Endometrial microvascular endothelial cells (primary cell): ENCODE results near the gene PCDHB11. TPM values are rescaled to one million over a fixed set of nuclear protein-coding genes. Genes with fewer than 3 reads are reported as not detected.
"Not testable (repeated sequence)": the region's sequence is repeated elsewhere in the genome, so short reads cannot be mapped to it uniquely, and the experiment has no call there.

Source experiments
- in situ Hi-C: cut with HindIII; loops from 2 replicates; pipeline ENCODE4 v1.10.0; 2017; ENCODE audit warnings: low sequenced_read_pairs, low pct_unique_long_range_greater_than_20kb; ENCODE audit errors: inconsistent ontology term
- total RNA-seq: library from RNA; depleted of rRNA; stranded (reverse); fragments of >200 nt; gene quantifications from one replicate; pipeline ENCODE4 v1.2.3, GENCODE V29; 2015; ENCODE audit errors: inconsistent ontology term

The PCDHB11 gene
- 0.19 TPM for total RNA-seq

GRCh38 chr5:141199359-141200235, at the start of gene PCDHB11:
PCDHB11 (plus strand) TSS chr5:141199627; CDS start chr5:141199775, 148 bp downstream.
- in situ Hi-C loops = no loop called here

GRCh38 chr5:141149812-141150211, 49.6 kb upstream of the PCDHB11 start, which contains the start of gene PCDHB6:
PCDHB6 (plus strand) TSS chr5:141150057; CDS start chr5:141150258, 201 bp downstream.
- in situ Hi-C loops = no loop called here

- in situ Hi-C loops = no loop called here
These were observed 49.0 kb upstream of the PCDHB11 start for GRCh38 chr5:141150224-141150992.

- in situ Hi-C loops = no loop called here
These were observed 48.5 kb upstream of the PCDHB11 start for GRCh38 chr5:141150993-141151325.

GRCh38 chr5:141151632-141152031, 47.8 kb upstream of the PCDHB11 start:
- in situ Hi-C loops = not testable (repeated sequence)

GRCh38 chr5:141152096-141152495, 47.3 kb upstream of the PCDHB11 start:
- in situ Hi-C loops = not testable (repeated sequence)

GRCh38 chr5:141155540-141156374, 43.7 kb upstream of the PCDHB11 start:
- in situ Hi-C loops = no loop called here

- in situ Hi-C loops = not testable (repeated sequence)
These were observed 42.1 kb upstream of the PCDHB11 start for GRCh38 chr5:141157356-141157755.

- in situ Hi-C loops = not testable (repeated sequence)
These were observed 41.5 kb upstream of the PCDHB11 start for GRCh38 chr5:141157901-141158300.

- in situ Hi-C loops = no loop called here
These were observed 26.8 kb upstream of the PCDHB11 start, which contains the start of gene PCDHB7 for GRCh38 chr5:141172381-141173204. PCDHB7 (plus strand) TSS chr5:141172644; CDS start chr5:141172836, 192 bp downstream.

- in situ Hi-C loops = not testable (repeated sequence)
These were observed 24.9 kb upstream of the PCDHB11 start for GRCh38 chr5:141174291-141175104.

- in situ Hi-C loops = no loop called here
These were observed 23.5 kb upstream of the PCDHB11 start for GRCh38 chr5:141175933-141176332.

GRCh38 chr5:141177577-141178191, 21.7 kb upstream of the PCDHB11 start, which contains the start of gene PCDHB8:
PCDHB8 (plus strand) TSS chr5:141177790; CDS start chr5:141178035, 245 bp downstream.
- in situ Hi-C loops = not testable (repeated sequence)

GRCh38 chr5:141179371-141179770, 20.1 kb upstream of the PCDHB11 start:
- in situ Hi-C loops = not testable (repeated sequence)

- in situ Hi-C loops = not testable (repeated sequence)
These were observed 19.6 kb upstream of the PCDHB11 start for GRCh38 chr5:141179876-141180275.

- in situ Hi-C loops = no loop called here
These were observed 19.1 kb upstream of the PCDHB11 start for GRCh38 chr5:141180313-141180712.

- in situ Hi-C loops = no loop called here
These were observed 17.2 kb upstream of the PCDHB11 start, which contains the start of gene PCDHB16 for GRCh38 chr5:141182248-141182647. PCDHB16 (plus strand) TSS chr5:141182387; CDS start chr5:141182560, 173 bp downstream.
